ENCODE measurements around the gene GFPT2. TPM values are rescaled to one million over a fixed set of nuclear protein-coding genes. Genes with fewer than 3 reads are reported as not detected.
"Not testable (repeated sequence)": the region's sequence is repeated elsewhere in the genome, so short reads cannot be mapped to it uniquely, and the experiment has no call there.

Gene GFPT2
- total RNA-seq, 2 experiments from 2014 or later, result 0.15 to 0.37 TPM

DNA sequence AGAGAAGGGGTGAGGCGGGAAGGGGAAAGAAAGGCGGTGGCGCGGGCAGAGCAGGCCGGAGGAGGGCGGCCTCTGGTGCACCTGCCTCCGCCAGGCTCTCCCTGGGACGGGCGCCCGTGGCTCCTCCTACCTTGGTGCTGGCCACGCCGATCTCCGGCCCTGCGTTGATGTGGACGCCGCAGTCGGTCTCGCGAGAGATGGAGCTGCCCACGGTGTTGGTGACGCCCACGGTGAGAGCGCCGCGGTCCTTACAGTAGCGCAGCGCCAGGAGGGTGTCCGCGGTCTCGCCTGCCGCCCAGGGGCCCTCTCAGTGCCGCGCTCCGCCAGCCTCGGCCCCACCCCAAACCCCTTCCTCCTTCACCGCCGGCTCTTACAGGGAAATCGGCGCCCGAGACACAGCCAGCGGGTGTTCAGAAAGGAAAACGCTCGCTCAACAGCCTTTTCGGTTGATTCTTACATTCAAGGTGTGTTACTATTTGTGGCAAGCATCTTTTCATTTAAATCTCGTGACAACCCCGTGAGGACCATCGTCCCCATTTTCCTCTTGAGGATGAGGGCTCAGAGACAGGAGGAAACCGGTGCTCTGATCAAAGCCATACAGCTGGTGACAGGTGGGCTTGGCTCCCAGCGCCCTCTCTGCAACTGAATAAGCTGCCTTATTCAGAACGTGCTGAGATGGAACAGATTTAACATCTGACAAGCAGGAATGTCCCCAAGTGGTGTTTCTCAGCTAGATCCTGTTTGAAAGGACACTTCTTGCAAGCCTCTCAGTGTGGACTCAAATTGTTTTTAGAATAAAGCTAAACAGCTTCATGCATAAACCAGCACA is 39.2 kb downstream of the GFPT2 start:
- no peaks in the 10 kb centered on the region for H3K27me3 Mint-ChIP-seq
- peak overlapping the region; percentile 68 for H3K4me3 Mint-ChIP-seq
- no peaks in the 10 kb centered on the region for H3K9me3 Mint-ChIP-seq (ENCODE audit: low read depth)
- ATAC-seq (peak; percentile 96), DNase-seq (peak; percentile 91)
- CTCF ChIA-PET, result interaction anchor here (0.9 to 5.3 kb wide), 11 partner anchors 12 to 188 kb away, joined by 3 to 147 read pairs (median 4); partner anchors contain the start of genes MAPK9 and RASGEF1C
- H3K27ac Mint-ChIP-seq, result peak overlapping the region; percentile 76
- peaks cover 4% of the 10 kb centered on the region for H3K4me1 Mint-ChIP-seq
- no peaks in the 10 kb centered on the region for H3K36me3 Mint-ChIP-seq

- Mint-ChIP-seq H3K27ac (no peak overlapping the region), H3K9me3 (ENCODE audit: low read depth) (no peaks in the 10 kb centered on the region), H3K27me3 (no peaks in the 10 kb centered on the region), H3K4me3 (no peak overlapping the region), H3K36me3 (no peaks in the 10 kb centered on the region), H3K4me1 (peaks cover 4% of the 10 kb centered on the region)
- ATAC-seq (no peak), DNase-seq (no peak)
- CTCF ChIA-PET, result interaction anchor here (1.0 to 2.6 kb wide), 3 partner anchors 8 to 17 kb away, joined by 3 to 11 read pairs (median 3); no protein-coding TSS in a partner anchor
Observed at GRCh38 chr5:180311216-180311615, 41.9 kb downstream of the GFPT2 start.

DNA sequence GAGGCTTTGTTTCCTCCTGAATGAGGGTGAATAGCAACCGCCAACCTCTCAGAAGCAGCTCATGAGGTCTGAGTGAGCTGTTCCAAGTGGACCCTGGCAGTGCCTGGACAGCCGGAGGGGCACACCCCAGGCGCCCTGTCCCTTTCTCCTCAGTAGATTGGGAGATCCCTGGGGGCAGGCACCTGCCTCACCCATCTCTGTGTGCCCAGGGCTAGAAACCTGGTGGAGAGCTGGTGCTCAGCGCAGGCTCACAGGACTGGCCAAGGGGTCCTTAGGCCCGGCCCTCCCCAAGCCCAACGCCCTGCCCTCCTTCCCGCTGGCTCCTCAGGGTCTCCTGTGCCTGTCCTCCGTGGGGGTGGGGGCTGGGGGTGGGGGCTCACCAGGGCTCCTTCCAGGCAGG is 46.3 kb downstream of the GFPT2 start:
- no peaks in the 10 kb centered on the region for H3K36me3 Mint-ChIP-seq
- ATAC-seq (no peak), DNase-seq (no peak)
- no peaks in the 10 kb centered on the region for H3K27me3 Mint-ChIP-seq
- CTCF ChIA-PET, result interaction anchor here (1.3 to 2.5 kb wide), 3 partner anchors 12 to 22 kb away, joined by 3 to 9 read pairs (median 8); no protein-coding TSS in a partner anchor
- H3K27ac Mint-ChIP-seq, result no peak overlapping the region
- H3K9me3 Mint-ChIP-seq (ENCODE audit: low read depth), result no peaks in the 10 kb centered on the region
- no peak overlapping the region for H3K4me3 Mint-ChIP-seq
- no peaks in the 10 kb centered on the region for H3K4me1 Mint-ChIP-seq

DNA sequence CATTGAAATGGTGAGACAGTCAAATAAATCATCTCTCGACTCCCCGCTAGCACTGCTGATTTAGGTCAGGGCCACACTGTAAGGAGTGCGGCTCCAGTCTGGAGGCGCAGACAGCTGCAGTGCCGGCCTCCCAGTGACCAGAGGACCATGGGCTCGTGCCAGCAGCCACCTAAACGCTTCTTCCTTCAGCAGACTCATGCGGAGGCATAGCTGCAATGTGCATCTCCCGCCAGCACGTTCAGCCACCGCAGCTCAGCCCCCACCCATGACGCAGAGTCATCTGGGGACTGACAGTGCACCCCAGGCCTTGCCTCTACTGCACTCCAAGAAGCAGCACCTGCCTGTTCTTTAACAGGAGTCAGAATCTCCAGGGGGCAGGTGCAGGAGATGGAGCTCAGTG is 47.7 kb downstream of the GFPT2 start:
- H3K9me3 Mint-ChIP-seq (ENCODE audit: low read depth), result no peaks in the 10 kb centered on the region
- no peaks in the 10 kb centered on the region for H3K27me3 Mint-ChIP-seq
- H3K4me3 Mint-ChIP-seq, result no peak overlapping the region
- ATAC-seq, result no peak
- no peaks in the 10 kb centered on the region for H3K36me3 Mint-ChIP-seq
- no peaks in the 10 kb centered on the region for H3K4me1 Mint-ChIP-seq
- CTCF ChIA-PET, result interaction anchor here (0.7 to 3.4 kb wide), 4 partner anchors 10 to 97 kb away, joined by 3 to 11 read pairs (median 8); no protein-coding TSS in a partner anchor
- DNase-seq, result no peak
- no peak overlapping the region for H3K27ac Mint-ChIP-seq

GRCh38 chr5:180304431-180305375 is 48.4 kb downstream of the GFPT2 start:
- Mint-ChIP-seq H3K36me3 (no peaks in the 10 kb centered on the region), H3K9me3 (ENCODE audit: low read depth) (no peaks in the 10 kb centered on the region), H3K4me1 (no peaks in the 10 kb centered on the region), H3K27ac (no peak overlapping the region), H3K4me3 (no peak overlapping the region), H3K27me3 (no peaks in the 10 kb centered on the region)
- CTCF ChIA-PET, result interaction anchor here (0.7 to 3.4 kb wide), 5 partner anchors 11 to 98 kb away, joined by 3 to 11 read pairs (median 5); no protein-coding TSS in a partner anchor
- ATAC-seq, result no peak
- DNase-seq, result no peak

DNA sequence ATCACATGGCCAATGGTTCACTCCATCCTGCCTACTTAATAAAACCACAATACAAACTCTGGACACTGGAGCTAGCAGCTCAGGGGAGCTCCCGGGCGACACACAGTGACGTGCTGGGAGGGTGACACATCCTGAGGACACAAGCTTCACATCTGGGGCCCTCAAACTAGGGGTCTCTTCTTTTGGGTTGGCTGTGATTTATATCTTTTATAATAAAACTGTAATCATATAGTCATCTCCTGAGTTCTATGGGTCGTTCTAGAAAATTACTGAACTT is 49.2 kb downstream of the GFPT2 start:
- H3K27me3 Mint-ChIP-seq, result no peaks in the 10 kb centered on the region

DNA sequence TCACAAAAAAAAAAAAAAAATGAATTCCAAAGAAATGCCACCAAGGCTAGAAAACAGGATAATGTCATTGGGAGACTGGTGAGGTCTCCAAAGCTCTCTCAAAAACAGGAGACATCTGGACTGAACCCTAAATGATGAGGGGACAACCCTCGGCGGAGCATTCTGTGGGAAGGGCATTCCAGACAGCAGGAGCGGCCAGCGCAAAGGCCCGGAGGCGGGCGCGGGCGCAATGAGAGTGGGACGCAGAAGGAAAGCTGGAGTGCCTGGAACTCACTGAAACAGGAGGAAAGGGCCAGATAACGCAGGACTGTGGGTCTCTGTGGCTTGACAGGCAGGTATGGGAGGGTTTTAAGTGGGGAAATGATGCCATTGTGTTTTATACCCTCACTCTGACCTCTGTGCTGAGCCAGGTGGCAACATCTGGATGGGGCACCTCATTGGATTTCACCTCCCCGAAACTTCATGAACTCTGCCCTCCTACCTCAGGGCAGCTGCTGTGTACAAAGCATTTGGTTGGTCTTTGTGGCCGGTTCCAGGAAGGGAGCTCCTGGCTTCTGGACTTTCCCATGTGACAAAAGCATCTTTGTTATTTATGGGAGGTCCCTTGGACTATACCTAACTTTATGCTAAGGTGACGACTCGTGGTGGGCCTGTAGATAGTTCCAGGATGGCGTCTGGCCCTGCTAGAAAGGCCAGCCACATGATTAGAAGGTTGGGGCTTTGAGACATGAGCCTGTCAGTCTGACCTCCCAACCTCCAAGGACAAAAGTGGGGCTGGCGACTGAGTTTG is 49.7 kb downstream of the GFPT2 start:
- DNase-seq (no peak), ATAC-seq (no peak)
- Mint-ChIP-seq H3K9me3 (ENCODE audit: low read depth) (no peaks in the 10 kb centered on the region), H3K4me3 (no peak overlapping the region), H3K36me3 (no peaks in the 10 kb centered on the region), H3K4me1 (no peaks in the 10 kb centered on the region), H3K27me3 (no peaks in the 10 kb centered on the region), H3K27ac (no peak overlapping the region)
- CTCF ChIA-PET, result interaction anchor here (0.9 to 3.4 kb wide), 3 partner anchors 12 to 97 kb away, joined by 3 to 11 read pairs (median 3); no protein-coding TSS in a partner anchor

More for the DNA sequence above, 49.2 kb downstream of the GFPT2 start:
- no peak for ATAC-seq
- DNase-seq, result no peak
- Mint-ChIP-seq H3K27ac (no peak overlapping the region), H3K4me3 (no peak overlapping the region), H3K9me3 (ENCODE audit: low read depth) (no peaks in the 10 kb centered on the region), H3K4me1 (no peaks in the 10 kb centered on the region), H3K36me3 (no peaks in the 10 kb centered on the region)
- CTCF ChIA-PET, result interaction anchor here (0.9 to 3.4 kb wide), 3 partner anchors 11 to 97 kb away, joined by 3 to 11 read pairs (median 5); no protein-coding TSS in a partner anchor

- Mint-ChIP-seq H3K9me3 (ENCODE audit: low read depth) (no peaks in the 10 kb centered on the region), H3K4me1 (no peaks in the 10 kb centered on the region), H3K4me3 (no peak overlapping the region), H3K27me3 (no peaks in the 10 kb centered on the region), H3K27ac (no peak overlapping the region), H3K36me3 (no peaks in the 10 kb centered on the region)
- CTCF ChIA-PET, result interaction anchor here (3.4 kb wide), 1 partner anchor 13 kb away, joined by 11 read pairs; no protein-coding TSS in a partner anchor
- DNase-seq (no peak), ATAC-seq (no peak)
Observed at GRCh38 chr5:180302256-180302655, 50.9 kb downstream of the GFPT2 start.

DNA sequence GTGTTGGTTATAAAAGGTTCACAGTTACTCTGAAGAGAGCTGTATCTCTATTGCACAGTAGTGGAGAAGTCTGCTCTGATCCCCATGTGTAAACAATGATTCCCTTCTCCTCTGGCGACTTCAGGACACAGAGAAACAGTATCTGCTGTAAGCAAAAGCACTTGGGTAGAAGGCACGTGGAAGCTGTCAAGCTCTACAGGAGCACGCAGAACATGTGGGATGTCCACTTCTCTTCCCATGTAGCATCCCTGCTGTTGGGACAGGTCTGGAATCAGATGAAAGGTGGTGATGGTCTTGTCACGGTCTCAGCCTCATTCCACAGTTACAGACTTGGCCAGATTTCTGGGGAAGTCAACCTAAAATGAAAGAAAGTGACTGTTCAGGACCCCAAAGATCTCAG is 51.9 kb downstream of the GFPT2 start:
- no peak for DNase-seq
- H3K27ac Mint-ChIP-seq, result no peak overlapping the region
- no peak overlapping the region for H3K4me3 Mint-ChIP-seq
- no peaks in the 10 kb centered on the region for H3K9me3 Mint-ChIP-seq (ENCODE audit: low read depth)
- no peaks in the 10 kb centered on the region for H3K36me3 Mint-ChIP-seq
- H3K4me1 Mint-ChIP-seq, result no peaks in the 10 kb centered on the region
- H3K27me3 Mint-ChIP-seq, result no peaks in the 10 kb centered on the region
- CTCF ChIA-PET, result interaction anchor here (1.0 kb wide), 1 partner anchor 14 kb away, joined by 4 read pairs; no protein-coding TSS in a partner anchor
- no peak for ATAC-seq

GRCh38 chr5:180299526-180299925 is 53.6 kb downstream of the GFPT2 start:
- H3K36me3 Mint-ChIP-seq, result no peaks in the 10 kb centered on the region
- CTCF ChIA-PET, result no interaction called here
- DNase-seq (no peak), ATAC-seq (no peak)
- H3K27ac Mint-ChIP-seq, result no peak overlapping the region
- H3K27me3 Mint-ChIP-seq, result no peaks in the 10 kb centered on the region
- no peaks in the 10 kb centered on the region for H3K9me3 Mint-ChIP-seq (ENCODE audit: low read depth)
- no peaks in the 10 kb centered on the region for H3K4me1 Mint-ChIP-seq
- H3K4me3 Mint-ChIP-seq, result no peak overlapping the region

DNA sequence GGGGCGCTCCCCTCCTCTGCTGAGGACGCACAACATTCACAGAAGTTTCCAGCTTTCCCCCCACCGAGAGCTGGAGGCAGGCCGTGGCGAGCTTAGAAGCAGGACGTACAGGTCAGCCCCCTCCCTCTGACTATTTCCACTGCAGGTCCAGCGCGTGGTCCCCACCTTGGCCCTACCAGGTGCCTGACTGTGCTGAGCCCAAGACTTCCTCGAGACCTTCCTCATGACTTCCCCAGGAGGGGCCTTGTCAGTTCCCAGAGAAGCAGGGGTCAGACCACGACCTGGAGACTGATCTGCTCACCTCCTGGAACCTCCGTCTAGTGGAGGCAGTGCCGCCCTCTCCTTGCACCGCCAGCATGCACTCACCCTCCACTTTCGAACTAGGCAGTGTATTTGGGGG is 54.1 kb downstream of the GFPT2 start:
- H3K36me3 Mint-ChIP-seq, result not testable (repeated sequence)

DNA sequence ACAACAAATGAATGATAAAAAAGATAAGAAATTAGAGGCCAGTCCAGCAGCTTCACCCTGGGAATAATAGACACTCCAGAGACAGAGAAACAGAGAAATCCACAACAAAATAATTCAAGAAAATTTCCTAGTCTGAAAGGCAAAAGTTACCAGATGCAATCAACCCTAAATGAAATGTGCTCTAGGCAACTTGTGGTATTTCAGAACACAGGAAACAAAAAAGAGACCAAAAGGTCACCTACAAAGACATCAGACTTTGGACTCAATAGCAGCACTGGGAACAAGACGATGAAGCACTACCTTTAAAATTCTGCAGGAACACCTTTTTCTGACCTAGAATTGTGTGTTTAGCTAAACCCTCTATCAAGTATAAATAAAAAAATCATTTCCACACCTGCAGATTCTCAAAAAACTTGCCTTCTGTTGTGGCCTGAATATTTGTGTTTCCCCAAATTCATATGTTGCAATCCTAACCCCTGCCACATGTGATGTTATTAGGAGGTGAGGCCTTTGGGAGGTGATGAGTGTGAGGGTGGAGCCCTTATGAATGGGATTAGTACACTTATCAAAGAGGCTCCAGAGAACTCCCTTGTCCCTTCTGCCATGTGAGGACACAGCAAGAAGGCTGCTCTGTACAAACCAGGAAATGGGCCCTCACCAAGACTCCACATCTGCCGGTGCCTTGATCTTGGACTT is 55.4 kb downstream of the GFPT2 start:
- H3K27me3 Mint-ChIP-seq, result no peaks in the 10 kb centered on the region
- no peak for ATAC-seq
- H3K36me3 Mint-ChIP-seq, result no peaks in the 10 kb centered on the region
- CTCF ChIA-PET, result interaction anchor here (0.8 to 1.4 kb wide), 2 partner anchors 17 to 18 kb away, joined by 3 to 5 read pairs; no protein-coding TSS in a partner anchor
- no peak for DNase-seq
- no peaks in the 10 kb centered on the region for H3K9me3 Mint-ChIP-seq (ENCODE audit: low read depth)
- H3K4me3 Mint-ChIP-seq, result no peak overlapping the region
- no peak overlapping the region for H3K27ac Mint-ChIP-seq
- H3K4me1 Mint-ChIP-seq, result peaks cover 9% of the 10 kb centered on the region

More for the DNA sequence above, 54.1 kb downstream of the GFPT2 start:
- ATAC-seq; H3K4me3 Mint-ChIP-seq; DNase-seq; H3K27ac Mint-ChIP-seq; H3K27me3 Mint-ChIP-seq; H3K4me1 Mint-ChIP-seq; CTCF ChIA-PET; H3K9me3 Mint-ChIP-seq (ENCODE audit: low read depth): not testable (repeated sequence)

Data from activated CD8-positive, alpha-beta memory T cell treated with anti-CD3 and anti-CD28 coated beads, Interleukin-2, amount 10 ng/mL, durations not matched to agents 7 days and 5 days (primary cell).